ENCODE data around the gene C1orf105. TPM values are rescaled to one million over a fixed set of nuclear protein-coding genes. Genes with fewer than 3 reads are reported as not detected.

The C1orf105 gene
- total RNA-seq, 4 donors from 2014 or later, result not detected

GRCh38 chr1:172377565-172377964, 42.9 kb upstream of the C1orf105 start:
- TF ChIP-seq POLR2A (IDR thresholded peaks at IDR 0.05) (no peak), CTCF (IDR thresholded peaks at IDR 0.05) (no peak)
- no peak for DNase-seq
- Histone ChIP-seq H3K36me3 (no peaks in the 10 kb centered on the region), H3K9me3 (no peaks in the 10 kb centered on the region), H3K27ac (no peak overlapping the region), H3K4me1 (no peaks in the 10 kb centered on the region), H3K27me3 (no peaks in the 10 kb centered on the region), H3K4me3 (no peak overlapping the region)
- intact Hi-C loops (cut with DNase I), result no loop called here

DNA sequence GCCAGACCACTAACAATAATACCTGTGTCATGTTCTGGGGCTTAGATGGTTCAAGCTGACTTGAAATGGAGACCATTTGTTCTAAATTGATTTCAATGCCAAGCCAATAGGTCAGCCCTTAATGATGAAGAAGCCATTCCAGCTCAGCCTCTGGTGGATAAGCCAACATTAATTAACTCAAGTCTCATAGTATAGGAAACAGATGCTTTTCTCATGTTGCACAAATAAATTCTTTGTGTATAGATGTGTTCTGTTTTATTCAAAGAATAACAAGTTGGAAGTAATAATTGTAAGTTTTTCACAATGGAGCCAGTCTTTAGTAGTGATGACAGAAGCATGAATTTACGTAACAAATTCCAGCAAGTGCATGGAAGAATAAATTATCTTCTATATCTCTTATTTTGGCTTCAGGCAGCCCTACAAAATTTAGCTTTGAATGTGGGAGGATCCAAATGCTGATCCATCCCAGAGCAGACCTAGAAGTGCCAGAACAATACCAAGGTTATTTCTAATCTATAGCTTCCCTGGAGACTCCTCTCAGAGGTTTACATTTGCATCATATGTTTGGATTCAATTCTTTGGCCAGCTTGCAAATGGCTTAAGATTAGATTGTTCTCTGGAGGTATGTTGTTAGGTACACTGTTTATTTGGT, 42.2 kb upstream of the C1orf105 start:
- intact Hi-C loops (cut with DNase I), result no loop called here
- Histone ChIP-seq H3K27me3 (no peaks in the 10 kb centered on the region), H3K4me3 (no peak overlapping the region), H3K9me3 (no peaks in the 10 kb centered on the region), H3K36me3 (no peaks in the 10 kb centered on the region), H3K27ac (no peak overlapping the region), H3K4me1 (no peaks in the 10 kb centered on the region)
- no peak for DNase-seq
- TF ChIP-seq CTCF (IDR thresholded peaks at IDR 0.05), result no peak
- no peak for TF ChIP-seq POLR2A (IDR thresholded peaks at IDR 0.05)
- 91 to 97% methylated on average over 1 of the region's 1 CpG for WGBS, 2 donors

- no peak for DNase-seq
- H3K36me3 ChIP-seq, result no peaks in the 10 kb centered on the region
- H3K27ac ChIP-seq, result no peak overlapping the region
- intact Hi-C loops (cut with DNase I), result no loop called here
- no peaks in the 10 kb centered on the region for H3K9me3 ChIP-seq
- H3K27me3 ChIP-seq, result no peaks in the 10 kb centered on the region
- no peak for TF ChIP-seq POLR2A (IDR thresholded peaks at IDR 0.05)
- no peak for TF ChIP-seq CTCF (IDR thresholded peaks at IDR 0.05)
- 53 to 54% methylated on average over 6 of the region's 6 CpGs for WGBS, 2 donors
- no peaks in the 10 kb centered on the region for H3K4me1 ChIP-seq
- H3K4me3 ChIP-seq, result no peak overlapping the region
These were observed 39.8 kb upstream of the C1orf105 start for GRCh38 chr1:172380441-172381244.

GRCh38 chr1:172381946-172382345, 38.5 kb upstream of the C1orf105 start:
- intact Hi-C loops (cut with DNase I), result no loop called here
- Histone ChIP-seq H3K27me3 (no peaks in the 10 kb centered on the region), H3K4me1 (no peaks in the 10 kb centered on the region), H3K9me3 (no peaks in the 10 kb centered on the region), H3K36me3 (no peaks in the 10 kb centered on the region), H3K4me3 (no peak overlapping the region), H3K27ac (no peak overlapping the region)
- TF ChIP-seq CTCF (IDR thresholded peaks at IDR 0.05), result no peak
- TF ChIP-seq POLR2A (IDR thresholded peaks at IDR 0.05), result no peak
- no peak for DNase-seq
- WGBS, 2 donors, result 78 to 86% methylated on average over 2 of the region's 2 CpGs

DNA sequence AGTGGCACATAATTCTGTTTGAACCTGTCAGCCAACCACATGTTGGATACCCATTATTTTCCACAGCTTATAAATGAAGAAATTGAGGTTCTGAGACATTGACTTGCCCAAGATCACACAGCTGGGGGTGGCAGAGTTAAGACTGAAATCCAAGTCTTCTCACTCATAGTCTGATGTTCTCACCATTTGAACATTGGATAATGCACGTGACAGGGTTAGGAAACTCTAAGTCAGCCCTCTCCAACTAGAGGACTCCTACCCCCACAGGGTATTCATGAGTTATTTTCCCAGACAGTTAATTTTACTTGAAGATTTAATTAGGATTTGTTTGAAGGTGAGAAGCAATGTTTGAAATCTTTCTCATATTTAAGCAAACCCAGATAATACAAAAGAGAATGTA, 38.1 kb upstream of the C1orf105 start:
- WGBS, 2 donors, result 75 to 100% methylated on average over 1 of the region's 1 CpG
- DNase-seq, result no peak
- Histone ChIP-seq H3K9me3 (no peaks in the 10 kb centered on the region), H3K27ac (no peak overlapping the region), H3K4me3 (no peak overlapping the region), H3K36me3 (no peaks in the 10 kb centered on the region), H3K27me3 (no peaks in the 10 kb centered on the region), H3K4me1 (no peaks in the 10 kb centered on the region)
- intact Hi-C loops (cut with DNase I), result no loop called here
- TF ChIP-seq CTCF (IDR thresholded peaks at IDR 0.05) (no peak), POLR2A (IDR thresholded peaks at IDR 0.05) (no peak)

Data from esophagus squamous epithelium (tissue), 5 donors.